CD14-positive monocyte (primary cell): ENCODE data around the gene STKLD1. TPM values are rescaled to one million over a fixed set of nuclear protein-coding genes. Genes with fewer than 3 reads are reported as not detected.

Source experiments
- DNase-seq, 3 donors: peaks; one replicate each; pipeline ENCODE4 v3.0.0-alpha.2; 2011 to 2022
- H2AFZ ChIP-seq: 2 replicates; pipeline ENCODE4 v1.6.0; 2012; ENCODE audit warnings: mild to moderate bottlenecking, low read depth, low read length, inconsistent platforms; ENCODE audit not compliant: insufficient read depth, poor library complexity, severe bottlenecking
- H3K27ac ChIP-seq, 2 donors: 1 replicate in 1 of 2; 2 replicates in 1 of 2; pipeline ENCODE4 v1.5.1; 2012 to 2013; ENCODE audit warnings: low read length in 2 of 2, control low read depth in 1 of 2, inconsistent platforms in 1 of 2, low read depth in 1 of 2, mild to moderate bottlenecking in 1 of 2
- H3K27me3 ChIP-seq, 2 donors: one replicate each; pipeline versions ENCODE4 v1.6.0 to v1.6.1; 2011 to 2013; ENCODE audit warnings: low read length in 2 of 2; ENCODE audit not compliant: control insufficient read depth in 2 of 2, insufficient read depth in 2 of 2
- H3K36me3 ChIP-seq, 2 donors: replicated peaks in 1 of 2; 1 replicate in 1 of 2; 2 replicates in 1 of 2; pipeline versions ENCODE4 v1.5.1 to v1.6.1; 2012 to 2013; ENCODE audit warnings: low read length in 2 of 2, control low read depth in 1 of 2, inconsistent platforms in 1 of 2, mild to moderate bottlenecking in 1 of 2; ENCODE audit not compliant: insufficient read depth in 2 of 2, control insufficient read depth in 1 of 2
- H3K4me1 ChIP-seq, 2 donors: 1 replicate in 1 of 2; 2 replicates in 1 of 2; pipeline versions ENCODE4 v1.5.1 to v1.6.1; 2012 to 2013; ENCODE audit warnings: low read length in 2 of 2, control low read depth in 1 of 2, inconsistent platforms in 1 of 2, mild to moderate bottlenecking in 1 of 2, moderate library complexity in 1 of 2; ENCODE audit not compliant: insufficient read depth in 2 of 2, control insufficient read depth in 1 of 2
- H3K4me2 ChIP-seq: replicated peaks from 2 replicates; pipeline ENCODE3; 2012; ENCODE audit warnings: low read length, moderate library complexity, mild to moderate bottlenecking; ENCODE audit not compliant: poor library complexity, severe bottlenecking; ENCODE audit errors: extremely low read depth
- H3K4me3 ChIP-seq, 3 experiments: fragments of 200-600 bp in 1 of 3; sonication (generic) in 1 of 3; replicated peaks in 1 of 3; 1 replicate in 2 of 3; 2 replicates in 1 of 3; pipeline ENCODE4 v1.5.1; 2011 to 2013; ENCODE audit warnings: low read length in 3 of 3, mild to moderate bottlenecking in 3 of 3, control low read depth in 2 of 3, low read depth in 2 of 3, inconsistent platforms in 1 of 3, moderate library complexity in 1 of 3
- H3K79me2 ChIP-seq: 2 replicates; pipeline ENCODE4 v1.6.0; 2012; ENCODE audit warnings: mild to moderate bottlenecking, control low read depth, inconsistent platforms, low read length, moderate library complexity; ENCODE audit not compliant: insufficient read depth
- H3K9ac ChIP-seq: 2 replicates; pipeline ENCODE4 v1.6.0; 2017; ENCODE audit warnings: low read length, mild to moderate bottlenecking; ENCODE audit not compliant: insufficient read depth, poor library complexity, severe bottlenecking
- H3K9me3 ChIP-seq, 2 donors: replicated peaks in 1 of 2; 1 replicate in 1 of 2; 2 replicates in 1 of 2; pipeline versions ENCODE4 v1.5.1 to v1.6.1; 2012 to 2013; ENCODE audit warnings: low read length in 2 of 2, control low read depth in 1 of 2; ENCODE audit not compliant: control insufficient read depth in 1 of 2, insufficient read depth in 1 of 2
- H4K20me1 ChIP-seq: 2 replicates; pipeline ENCODE4 v1.6.0; 2012; ENCODE audit warnings: mild to moderate bottlenecking, low read length, control low read depth, moderate library complexity; ENCODE audit not compliant: insufficient read depth
- H3K27ac Mint-ChIP-seq, 7 donors: one replicate each; pipeline ENCODE4 v1.8.0; 2020; ENCODE audit warnings: mild to moderate bottlenecking in 7 of 7, mixed read lengths in 7 of 7, moderate library complexity in 6 of 7, inconsistent platforms in 2 of 7
- H3K27me3 Mint-ChIP-seq, 3 donors: one replicate each; pipeline ENCODE4 v1.8.0; 2021 to 2022; ENCODE audit warnings: low read depth in 3 of 3, mild to moderate bottlenecking in 3 of 3, mixed read lengths in 3 of 3, moderate library complexity in 3 of 3, inconsistent platforms in 1 of 3
- H3K36me3 Mint-ChIP-seq, 2 donors: one replicate each; pipeline ENCODE4 v1.8.0; 2020; ENCODE audit warnings: mixed read lengths in 2 of 2, inconsistent platforms in 1 of 2, mild to moderate bottlenecking in 1 of 2
- H3K4me1 Mint-ChIP-seq: one replicate; pipeline ENCODE4 v1.8.0; 2020; ENCODE audit warnings: mild to moderate bottlenecking, mixed read lengths
- H3K4me3 Mint-ChIP-seq, 2 donors: one replicate each; pipeline ENCODE4 v1.8.0; 2020; ENCODE audit warnings: mild to moderate bottlenecking in 2 of 2, mixed read lengths in 2 of 2, moderate library complexity in 1 of 2
- H3K9me3 Mint-ChIP-seq, 7 donors: one replicate each; pipeline ENCODE4 v1.8.0; 2020 to 2022; ENCODE audit warnings: mixed read lengths in 7 of 7, mild to moderate bottlenecking in 6 of 7, moderate library complexity in 6 of 7, inconsistent platforms in 2 of 7
- WGBS: methylation state at CpG from one replicate; pipeline ENCODE4 v1.1.5; 2013; ENCODE audit warnings: missing lambda C conversion rate; ENCODE audit not compliant: insufficient coverage; 5-methylcytosine and 5-hydroxymethylcytosine counted together
- intact Hi-C, 2 donors: fragments of 100-400 bp; cut with micrococcal nuclease; formaldehyde crosslinking; loops; one replicate each; pipeline versions ENCODE4 v1.15.0 to v1.15.1; 2023
- polyA plus RNA-seq, 3 donors: library from polyadenylated mRNA; depleted of rRNA in 1 of 3; unstranded in 2 of 3; stranded (reverse) in 1 of 3; fragments of 300-500 nt in 2 of 3; fragments of >200 nt in 1 of 3; fragmentation: Illumina TruSeq in 2 of 3; gene quantifications; 1 replicate in 2 of 3; 2 replicates in 1 of 3; pipeline ENCODE4 v1.2.3, GENCODE V29; 2012 to 2021
- TF ChIP-seq, protein P1 (sequence below): fragments of 200-600 bp; IDR thresholded peaks from one replicate; pipeline ENCODE4 v1.8.0; 2022; ENCODE audit warnings: antibody characterized with exemption, mild to moderate bottlenecking

STKLD1 gene
- polyA plus RNA-seq, 3 donors = 0.27 TPM; not detected in 2

DNA sequence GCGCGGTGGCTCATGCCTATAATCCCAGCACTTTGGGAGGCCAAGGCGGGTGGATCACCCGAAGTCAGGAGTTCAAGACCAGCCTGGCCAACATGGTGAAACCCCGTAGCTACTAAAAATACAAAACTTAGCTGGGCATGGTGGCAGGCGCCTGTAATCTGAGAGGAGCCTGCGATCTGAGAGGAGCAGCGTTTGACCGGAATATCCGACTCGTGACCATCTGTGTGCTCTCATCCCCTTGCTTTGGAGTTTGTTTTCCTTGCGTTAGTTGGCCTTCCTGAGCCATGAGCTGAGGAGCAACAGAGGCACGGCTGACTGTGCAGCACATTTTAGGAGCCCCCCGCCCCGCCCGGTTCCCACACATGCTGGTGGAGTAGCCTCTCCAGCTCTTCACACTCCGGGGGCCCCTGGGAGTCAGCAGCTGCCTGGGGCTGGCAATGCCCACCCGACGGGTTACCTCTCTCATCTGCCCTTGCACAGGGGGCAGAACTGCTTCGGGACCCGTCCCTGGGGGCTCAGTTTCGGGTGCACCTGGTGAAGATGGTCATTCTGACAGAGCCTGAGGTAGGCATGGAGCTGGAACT lies 49.0 kb downstream of the STKLD1 start:
- Histone ChIP-seq H3K4me2 (no peak overlapping the region), H3K9me3 (peaks cover 3 to 15% of the 10 kb centered on the region in 2 donors), H3K27me3 (peaks cover 12 to 24% of the 10 kb centered on the region in 2 donors), H3K4me3 (no peak overlapping the region), H3K27ac (no peak overlapping the region), H4K20me1 (no peaks in the 10 kb centered on the region), H3K36me3 (no peaks in the 10 kb centered on the region), H3K4me1 (peaks cover 2 to 6% of the 10 kb centered on the region in 2 donors), H3K9ac (no peak overlapping the region), H3K79me2 (no peaks in the 10 kb centered on the region), H2AFZ (no peak overlapping the region)
- intact Hi-C loops = no loop called here
- WGBS = 92% methylated on average over 20 of the region's 22 CpGs
- Mint-ChIP-seq H3K36me3 (no peaks in the 10 kb centered on the region), H3K4me1 (peaks cover 3% of the 10 kb centered on the region), H3K27me3 (peaks cover 26 to 38% (median 32%) of the 10 kb centered on the region in 3 donors), H3K4me3 (no peak overlapping the region), H3K9me3 (peaks cover 0 to 6% (median 2%) of the 10 kb centered on the region in 7 donors), H3K27ac (no peak overlapping the region)
- DNase-seq = no peak
- TF ChIP-seq, protein P1, sequence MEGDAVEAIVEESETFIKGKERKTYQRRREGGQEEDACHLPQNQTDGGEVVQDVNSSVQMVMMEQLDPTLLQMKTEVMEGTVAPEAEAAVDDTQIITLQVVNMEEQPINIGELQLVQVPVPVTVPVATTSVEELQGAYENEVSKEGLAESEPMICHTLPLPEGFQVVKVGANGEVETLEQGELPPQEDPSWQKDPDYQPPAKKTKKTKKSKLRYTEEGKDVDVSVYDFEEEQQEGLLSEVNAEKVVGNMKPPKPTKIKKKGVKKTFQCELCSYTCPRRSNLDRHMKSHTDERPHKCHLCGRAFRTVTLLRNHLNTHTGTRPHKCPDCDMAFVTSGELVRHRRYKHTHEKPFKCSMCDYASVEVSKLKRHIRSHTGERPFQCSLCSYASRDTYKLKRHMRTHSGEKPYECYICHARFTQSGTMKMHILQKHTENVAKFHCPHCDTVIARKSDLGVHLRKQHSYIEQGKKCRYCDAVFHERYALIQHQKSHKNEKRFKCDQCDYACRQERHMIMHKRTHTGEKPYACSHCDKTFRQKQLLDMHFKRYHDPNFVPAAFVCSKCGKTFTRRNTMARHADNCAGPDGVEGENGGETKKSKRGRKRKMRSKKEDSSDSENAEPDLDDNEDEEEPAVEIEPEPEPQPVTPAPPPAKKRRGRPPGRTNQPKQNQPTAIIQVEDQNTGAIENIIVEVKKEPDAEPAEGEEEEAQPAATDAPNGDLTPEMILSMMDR = no peak

DNA sequence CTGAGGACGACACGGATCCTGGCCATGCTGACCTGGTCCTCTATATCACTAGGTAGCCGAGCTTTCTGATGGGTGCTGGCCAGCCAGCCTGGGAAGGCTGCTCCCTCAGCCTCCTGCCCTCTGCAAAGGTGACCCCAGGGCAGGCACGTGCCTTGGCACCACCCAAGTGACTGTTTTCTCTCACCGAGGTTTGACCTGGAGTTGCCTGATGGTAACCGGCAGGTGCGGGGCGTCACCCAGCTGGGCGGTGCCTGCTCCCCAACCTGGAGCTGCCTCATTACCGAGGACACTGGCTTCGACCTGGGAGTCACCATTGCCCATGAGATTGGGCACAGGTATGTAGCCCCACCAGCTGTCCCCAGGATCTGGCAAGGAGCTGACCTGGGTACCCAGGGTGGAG lies 49.8 kb downstream of the STKLD1 start:
- Mint-ChIP-seq H3K27ac (no peak overlapping the region), H3K4me3 (no peak overlapping the region)

More for the DNA sequence above, 49.8 kb downstream of the STKLD1 start:
- Histone ChIP-seq H3K4me1 (peaks cover 5 to 8% of the 10 kb centered on the region in 2 donors), H3K79me2 (no peaks in the 10 kb centered on the region), H2AFZ (no peak overlapping the region), H3K36me3 (no peaks in the 10 kb centered on the region), H3K27ac (no peak overlapping the region), H3K4me3 (no peak overlapping the region), H3K27me3 (peaks cover 13 to 26% of the 10 kb centered on the region in 2 donors), H3K9me3 (peaks cover 4 to 16% of the 10 kb centered on the region in 2 donors), H3K4me2 (no peak overlapping the region), H3K9ac (no peak overlapping the region), H4K20me1 (no peaks in the 10 kb centered on the region)
- Mint-ChIP-seq H3K4me1 (peaks cover 4% of the 10 kb centered on the region), H3K27me3 (peaks cover 28 to 45% (median 39%) of the 10 kb centered on the region in 3 donors), H3K9me3 (peaks cover 0 to 8% (median 4%) of the 10 kb centered on the region in 7 donors), H3K36me3 (no peaks in the 10 kb centered on the region)
- intact Hi-C loops = no loop called here
- WGBS = 92% methylated on average over 11 of the region's 11 CpGs
- TF ChIP-seq, protein P1 = no peak
- DNase-seq = no peak
